CD4-positive, alpha-beta T cell (primary cell): ENCODE results near the gene ASZ1. TPM values are rescaled to one million over a fixed set of nuclear protein-coding genes. Genes with fewer than 3 reads are reported as not detected.

Source experiments
- ATAC-seq: fragments of 200-7000 bp; cut with Tn5 transposase; one replicate; pipeline ENCODE4 v1.10.0; 2022; ENCODE audit warnings: mild to moderate bottlenecking; ENCODE audit not compliant: poor library complexity
- CTCF ChIA-PET: fragments of 350-600 bp; sonication (Branson Sonifier 250); formaldehyde crosslinking; loops from one replicate; lab custom pipeline; 2021; ENCODE audit warnings: antibody characterized with exemption, inconsistent platforms; lab: Charles Lee
- POLR2A ChIA-PET: fragments of 350-600 bp; sonication (Branson Sonifier 250); formaldehyde crosslinking; loops from one replicate; lab custom pipeline; 2021; ENCODE audit warnings: antibody characterized with exemption, inconsistent platforms; lab: Charles Lee
- DNase-seq, 14 experiments: peaks; one replicate each; pipeline ENCODE4 v3.0.0-alpha.2; 2013 to 2020; ENCODE audit warnings: mixed read lengths in 2 of 14
- H3K27ac ChIP-seq, 2 donors: one replicate each; pipeline versions ENCODE4 v1.5.1 to v1.7.0; 2013; ENCODE audit warnings: low read length in 2 of 2, low read depth in 1 of 2, mild to moderate bottlenecking in 1 of 2
- H3K27me3 ChIP-seq, 2 experiments: 1 replicate in 1 of 2; 2 replicates in 1 of 2; pipeline versions ENCODE4 v1.6.1 to v1.7.0; 2013; ENCODE audit warnings: low read length in 2 of 2, control low read depth in 1 of 2, mild to moderate bottlenecking in 1 of 2, moderate library complexity in 1 of 2; ENCODE audit not compliant: insufficient read depth in 2 of 2, control insufficient read depth in 1 of 2
- H3K36me3 ChIP-seq: one replicate; pipeline ENCODE4 v1.6.1; 2013; ENCODE audit warnings: low read length, control low read depth; ENCODE audit not compliant: insufficient read depth
- H3K4me1 ChIP-seq: one replicate; pipeline ENCODE4 v1.6.1; 2013; ENCODE audit warnings: low read length, control low read depth; ENCODE audit not compliant: insufficient read depth
- H3K4me3 ChIP-seq: one replicate; pipeline ENCODE4 v1.5.1; 2013; ENCODE audit warnings: mild to moderate bottlenecking, low read length, moderate library complexity
- H3K9me3 ChIP-seq, 2 experiments: 1 replicate in 1 of 2; 2 replicates in 1 of 2; pipeline versions ENCODE4 v1.6.1 to v1.7.0; 2013; ENCODE audit warnings: low read length in 2 of 2, mild to moderate bottlenecking in 2 of 2, control low read depth in 1 of 2, moderate library complexity in 1 of 2; ENCODE audit not compliant: control insufficient read depth in 1 of 2, insufficient read depth in 1 of 2
- H3K27ac Mint-ChIP-seq: one replicate; pipeline ENCODE4 v1.8.0; 2020; ENCODE audit warnings: mixed read lengths
- H3K27me3 Mint-ChIP-seq: one replicate; pipeline ENCODE4 v1.8.0; 2021; ENCODE audit warnings: mixed read lengths
- H3K36me3 Mint-ChIP-seq: one replicate; pipeline ENCODE4 v1.8.0; 2021; ENCODE audit warnings: low read depth, mixed read lengths
- H3K4me1 Mint-ChIP-seq: one replicate; pipeline ENCODE4 v1.8.0; 2021; ENCODE audit warnings: low read depth, mixed read lengths
- H3K4me3 Mint-ChIP-seq: one replicate; pipeline ENCODE4 v1.8.0; 2020; ENCODE audit warnings: mild to moderate bottlenecking, mixed read lengths
- H3K9me3 Mint-ChIP-seq: one replicate; pipeline ENCODE4 v1.8.0; 2020; ENCODE audit warnings: mixed read lengths
- CTCF ChIP-seq: fragments of 200-600 bp; IDR thresholded peaks from one replicate; pipeline ENCODE4 v1.8.0; 2022; ENCODE audit warnings: antibody characterized with exemption, mild to moderate bottlenecking
- intact Hi-C, 2 experiments: fragments of 100-400 bp; cut with DNase I in 1 of 2; cut with micrococcal nuclease in 1 of 2; formaldehyde crosslinking; loops; one replicate each; pipeline versions ENCODE4 v1.15.1 to v1.9.0; 2023 to 2025; cut with DNase I, micrococcal nuclease
- total RNA-seq, 174 experiments: library from RNA in 2 of 174; stranded (reverse) in 2 of 174; gene quantifications; one replicate each; pipeline ENCODE4 v1.2.3 and lab custom pipeline; 2021 to 2026

The ASZ1 gene
- total RNA-seq, 2 experiments from 2014 or later = not detected

- H3K27me3 ChIP-seq = no peaks in the 10 kb centered on the region
- H3K9me3 Mint-ChIP-seq = peaks cover 13% of the 10 kb centered on the region
- no peaks in the 10 kb centered on the region for H3K4me1 ChIP-seq
- ATAC-seq (no peak), DNase-seq (no peak)
- no peak overlapping the region for H3K4me3 Mint-ChIP-seq
- H3K27ac ChIP-seq = no peak overlapping the region
- CTCF ChIA-PET = no interaction called here
- no peaks in the 10 kb centered on the region for H3K27me3 Mint-ChIP-seq
- H3K9me3 ChIP-seq = peaks cover 0 to 4% of the 10 kb centered on the region in 2 experiments
- H3K27ac Mint-ChIP-seq = no peak overlapping the region
- no peak overlapping the region for H3K4me3 ChIP-seq
- no peaks in the 10 kb centered on the region for H3K36me3 ChIP-seq
- no peaks in the 10 kb centered on the region for H3K4me1 Mint-ChIP-seq
- H3K36me3 Mint-ChIP-seq = no peaks in the 10 kb centered on the region
- POLR2A ChIA-PET = no interaction called here
- no peak for TF ChIP-seq CTCF
- intact Hi-C loops = no loop called here
These were observed 41.8 kb downstream of the ASZ1 start for GRCh38 chr7:117385363-117386109.

- no peaks in the 10 kb centered on the region for H3K36me3 ChIP-seq
- Mint-ChIP-seq H3K36me3 (no peaks in the 10 kb centered on the region), H3K4me1 (no peaks in the 10 kb centered on the region), H3K4me3 (no peak overlapping the region), H3K9me3 (peaks cover 11% of the 10 kb centered on the region), H3K27me3 (no peaks in the 10 kb centered on the region), H3K27ac (no peak overlapping the region)
- no peaks in the 10 kb centered on the region for H3K4me1 ChIP-seq
- H3K27ac ChIP-seq = no peak overlapping the region
- no peaks in the 10 kb centered on the region for H3K9me3 ChIP-seq
- TF ChIP-seq CTCF = no peak
- DNase-seq = no peak
- intact Hi-C loops = no loop called here
- H3K27me3 ChIP-seq = no peaks in the 10 kb centered on the region
- ATAC-seq = no peak
- no peak overlapping the region for H3K4me3 ChIP-seq
- POLR2A ChIA-PET = no interaction called here
- CTCF ChIA-PET = no interaction called here
These were observed 42.5 kb downstream of the ASZ1 start for GRCh38 chr7:117384688-117385362.

GRCh38 chr7:117383483-117384189 lies 43.7 kb downstream of the ASZ1 start:
- H3K36me3 Mint-ChIP-seq = no peaks in the 10 kb centered on the region
- Histone ChIP-seq H3K27ac (no peak overlapping the region), H3K4me1 (no peaks in the 10 kb centered on the region), H3K9me3 (no peaks in the 10 kb centered on the region), H3K27me3 (no peaks in the 10 kb centered on the region), H3K4me3 (no peak overlapping the region), H3K36me3 (no peaks in the 10 kb centered on the region)
- DNase-seq (no peak), ATAC-seq (no peak)
- ChIA-PET POLR2A (no interaction called here), CTCF (no interaction called here)
- no peak overlapping the region for H3K4me3 Mint-ChIP-seq
- no peaks in the 10 kb centered on the region for H3K27me3 Mint-ChIP-seq
- H3K27ac Mint-ChIP-seq = no peak overlapping the region
- no peaks in the 10 kb centered on the region for H3K4me1 Mint-ChIP-seq
- TF ChIP-seq CTCF = no peak
- intact Hi-C loops = no loop called here
- peaks cover 4% of the 10 kb centered on the region for H3K9me3 Mint-ChIP-seq
